ENCODE data around the gene TEAD1. TPM values are rescaled to one million over a fixed set of nuclear protein-coding genes. Genes with fewer than 3 reads are reported as not detected.

TEAD1 gene
- total RNA-seq, 2 donors from 2014 or later, result 47.9 to 87.0 TPM

- Histone ChIP-seq H3K4me3 (no peak overlapping the region), H3K4me1 (replicated peaks) (no peaks in the 10 kb centered on the region), H3K36me3 (no peaks in the 10 kb centered on the region), H3K27ac (no peak overlapping the region), H3K9me3 (no peaks in the 10 kb centered on the region), H3K27me3 (replicated peaks; ENCODE audit: insufficient read depth) (no peaks in the 10 kb centered on the region)
- 96% methylated on average over 3 of the region's 3 CpGs for WGBS
- intact Hi-C loops (cut with DNase I), result loop anchor here (5.0 kb wide), 2 partner anchors 258 to 338 kb away; no protein-coding TSS in a partner anchor
- no peak for DNase-seq (ENCODE audit: low spot score)
- TF ChIP-seq POLR2A (IDR thresholded peaks at IDR 0.05) (no peak), POLR2AphosphoS5 (IDR thresholded peaks at IDR 0.05) (no peak), CTCF (IDR thresholded peaks at IDR 0.05) (no peak)
These were observed 4.3 kb upstream of the TEAD1 start for GRCh38 chr11:12669930-12670329.

DNA sequence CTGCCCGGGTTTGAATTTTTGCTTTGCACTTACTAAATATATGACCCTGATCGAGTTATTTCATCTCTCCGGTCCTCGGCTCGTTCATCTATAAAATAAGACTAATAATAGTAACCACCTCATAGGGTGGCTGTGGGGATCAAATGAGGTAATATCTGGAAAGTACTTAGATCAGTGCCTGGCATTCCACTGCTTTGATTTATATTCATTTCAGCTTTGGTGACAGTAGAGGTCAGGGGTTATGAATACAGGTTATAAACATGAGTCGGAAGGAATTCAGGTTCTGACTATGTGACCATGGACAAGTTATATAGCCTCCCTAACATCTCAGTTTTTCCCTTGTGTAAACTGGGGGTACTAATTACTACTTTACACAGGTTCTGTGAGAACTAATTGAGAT, 2.9 kb upstream of the TEAD1 start:
- no peaks in the 10 kb centered on the region for H3K27me3 ChIP-seq (replicated peaks; ENCODE audit: insufficient read depth)
- DNase-seq (ENCODE audit: low spot score), result no peak
- no peak overlapping the region for H3K4me3 ChIP-seq
- 78% methylated on average over 6 of the region's 6 CpGs for WGBS
- TF ChIP-seq POLR2AphosphoS5 (IDR thresholded peaks at IDR 0.05), result no peak
- TF ChIP-seq CTCF (IDR thresholded peaks at IDR 0.05), result no peak
- TF ChIP-seq POLR2A (IDR thresholded peaks at IDR 0.05), result no peak
- H3K36me3 ChIP-seq, result no peaks in the 10 kb centered on the region
- H3K4me1 ChIP-seq (replicated peaks), result no peaks in the 10 kb centered on the region
- no peak overlapping the region for H3K27ac ChIP-seq
- intact Hi-C loops (cut with DNase I), result loop anchor here (5.0 kb wide), 2 partner anchors 259 to 339 kb away; no protein-coding TSS in a partner anchor
- H3K9me3 ChIP-seq, result no peaks in the 10 kb centered on the region

- peak overlapping the region; percentile 83 to 90 for H3K4me3 ChIP-seq
- no peaks in the 10 kb centered on the region for H3K9me3 ChIP-seq
- H3K27ac ChIP-seq, result peak overlapping the region; percentile 97 to 98
- TF ChIP-seq POLR2A (IDR thresholded peaks at IDR 0.05) (no peak), CTCF (IDR thresholded peaks at IDR 0.05) (no peak), POLR2AphosphoS5 (IDR thresholded peaks at IDR 0.05) (no peak)
- H3K4me1 ChIP-seq (replicated peaks), result no peaks in the 10 kb centered on the region
- H3K36me3 ChIP-seq, result no peaks in the 10 kb centered on the region
- intact Hi-C loops (cut with DNase I), result loop anchor here (5.0 kb wide), 2 partner anchors 261 to 341 kb away; no protein-coding TSS in a partner anchor
- no peaks in the 10 kb centered on the region for H3K27me3 ChIP-seq (replicated peaks; ENCODE audit: insufficient read depth)
- WGBS, result 1% methylated on average over 12 of the region's 12 CpGs
- no peak for DNase-seq (ENCODE audit: low spot score)
These were observed 659 bp upstream of the TEAD1 start for GRCh38 chr11:12673601-12673923.

DNA sequence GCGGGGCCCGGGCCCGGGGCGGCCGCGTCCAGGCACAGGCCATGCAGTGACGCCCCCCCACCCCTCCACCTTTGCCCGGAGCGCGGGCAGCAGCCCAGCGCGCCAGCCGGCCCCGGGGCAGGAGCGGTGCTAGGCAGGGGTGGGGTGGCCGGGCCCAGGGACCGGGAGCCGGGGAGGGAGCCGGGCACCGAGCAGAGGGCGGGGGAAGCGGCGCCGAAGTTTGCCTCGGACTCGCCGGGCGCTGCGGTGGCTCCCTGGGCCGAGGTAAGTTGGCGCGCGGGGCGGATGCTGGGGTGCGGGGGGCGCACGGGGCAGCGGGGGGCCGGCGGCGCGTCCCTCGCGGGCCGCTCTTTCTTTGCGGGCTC, 332 bp downstream of the TEAD1 start:
- DNase-seq (ENCODE audit: low spot score), result no peak
- Histone ChIP-seq H3K27ac (peak overlapping the region; percentile 97 to 98), H3K4me1 (replicated peaks) (no peaks in the 10 kb centered on the region), H3K9me3 (no peaks in the 10 kb centered on the region), H3K36me3 (no peaks in the 10 kb centered on the region), H3K27me3 (replicated peaks; ENCODE audit: insufficient read depth) (no peaks in the 10 kb centered on the region), H3K4me3 (peak overlapping the region; percentile 83 to 90)
- intact Hi-C loops (cut with DNase I), result loop anchor here (5.0 kb wide), 2 partner anchors 262 to 342 kb away; no protein-coding TSS in a partner anchor
- 0% methylated on average over 3 of the region's 46 CpGs for WGBS
- no peak for TF ChIP-seq POLR2A (IDR thresholded peaks at IDR 0.05)
- TF ChIP-seq POLR2AphosphoS5 (IDR thresholded peaks at IDR 0.05), result no peak
- no peak for TF ChIP-seq CTCF (IDR thresholded peaks at IDR 0.05)

DNA sequence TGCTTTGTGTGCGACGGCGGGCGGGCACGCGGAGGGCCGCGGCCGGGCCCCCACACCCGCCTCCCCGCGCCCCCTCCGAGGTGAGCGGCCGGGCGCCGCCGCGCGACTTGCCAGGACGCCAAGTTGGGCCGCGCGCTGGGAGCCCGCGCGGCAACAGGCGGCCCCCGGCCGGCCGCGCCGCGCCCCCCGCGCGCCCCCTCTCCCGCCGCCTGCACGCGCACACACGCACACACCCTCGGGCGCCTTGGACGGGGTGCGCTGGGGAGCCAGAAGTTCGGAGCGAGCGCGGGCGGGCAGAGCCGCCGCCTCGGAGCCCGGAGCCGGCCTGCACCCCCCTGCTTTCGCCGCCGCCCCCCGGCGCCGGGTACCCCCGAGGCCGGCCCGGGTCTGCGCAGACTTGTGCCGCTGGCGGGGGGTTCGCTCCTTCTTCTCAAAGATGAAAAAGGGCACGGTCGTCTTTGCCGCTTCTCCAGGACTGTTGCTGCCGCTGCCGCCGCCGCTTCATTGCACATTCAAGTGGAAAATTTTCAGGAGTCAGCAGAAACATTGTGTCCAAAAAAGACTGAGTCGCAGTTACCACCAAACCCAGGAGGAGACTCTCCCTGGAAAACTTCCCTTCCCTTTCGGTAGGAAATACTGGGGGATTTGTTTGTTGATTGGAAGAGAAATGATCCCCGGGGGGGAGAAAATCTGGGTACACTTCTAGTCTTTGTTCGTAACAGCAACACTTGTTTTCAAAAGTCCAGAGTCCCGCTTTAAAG, 895 bp downstream of the TEAD1 start:
- no peaks in the 10 kb centered on the region for H3K9me3 ChIP-seq
- WGBS, result under 1% methylated on average over 29 of the region's 81 CpGs
- H3K4me1 ChIP-seq (replicated peaks), result no peaks in the 10 kb centered on the region
- H3K27me3 ChIP-seq (replicated peaks; ENCODE audit: insufficient read depth), result no peaks in the 10 kb centered on the region
- no peaks in the 10 kb centered on the region for H3K36me3 ChIP-seq
- intact Hi-C loops (cut with DNase I), result loop anchor here (5.0 kb wide), 4 partner anchors 137 to 343 kb away; no protein-coding TSS in a partner anchor
- peak overlapping the region; percentile 97 to 98 for H3K27ac ChIP-seq
- DNase-seq (ENCODE audit: low spot score), result no peak
- H3K4me3 ChIP-seq, result peak overlapping the region; percentile 83 to 90
- TF ChIP-seq CTCF (IDR thresholded peaks at IDR 0.05), result no peak
- TF ChIP-seq POLR2A (IDR thresholded peaks at IDR 0.05), result no peak
